K562 (cell line): ENCODE measurements around the gene COMTD1. TPM values are rescaled to one million over a fixed set of nuclear protein-coding genes. Genes with fewer than 3 reads are reported as not detected.

Source experiments
- CBFA2T3 ChIP-seq: fragments of 450-650 bp; IDR thresholded peaks from 2 replicates; pipeline ENCODE4 v1.6.1; 2017
- CBX5 ChIP-seq: IDR thresholded peaks from 2 replicates; pipeline ENCODE4 v1.6.1; 2014; ENCODE audit warnings: low read depth, borderline replicate concordance
- CREBBP ChIP-seq: IDR thresholded peaks from one replicate; pipeline ENCODE4 v1.6.1; 2012; ENCODE audit warnings: low read depth, mild to moderate bottlenecking, control low read depth, inconsistent platforms, low read length
- E2F4 ChIP-seq: sonication (generic); formaldehyde crosslinking; IDR thresholded peaks from 2 replicates; pipeline ENCODE4 v1.8.0; 2022; ENCODE audit warnings: mild to moderate bottlenecking, low read depth, missing genetic modification reagents
- EP300 ChIP-seq: IDR thresholded peaks from 2 replicates; pipeline ENCODE4 v1.6.1; 2012; ENCODE audit warnings: low read length, improper control_type of control experiment
- MAFG ChIP-seq: fragments of 450-650 bp; conservative IDR thresholded peaks from 2 replicates; pipeline ENCODE4 v1.6.1; 2016; ENCODE audit warnings: missing genetic modification characterization, missing compliant biosample characterization
- MYBL2 ChIP-seq, 2 experiments: fragments of 450-650 bp in 1 of 2; sonication (generic) in 1 of 2; formaldehyde crosslinking in 1 of 2; IDR thresholded peaks; 2 replicates each; pipeline versions ENCODE4 v1.6.1 to v1.8.1; 2017 to 2022; ENCODE audit warnings: borderline replicate concordance in 1 of 2, inconsistent platforms in 1 of 2, low read depth in 1 of 2, mild to moderate bottlenecking in 1 of 2, missing genetic modification reagents in 1 of 2, moderate library complexity in 1 of 2
- NRF1 ChIP-seq, 2 experiments: fragments of 450-650 bp; IDR thresholded peaks in 1 of 2; conservative IDR thresholded peaks in 1 of 2; 2 replicates each; pipeline ENCODE4 v1.6.1; 2014; ENCODE audit warnings: mild to moderate bottlenecking in 2 of 2
- PML ChIP-seq: IDR thresholded peaks from 2 replicates; pipeline ENCODE4 v1.6.1; 2012; ENCODE audit warnings: low read length, inconsistent platforms
- POLR2AphosphoS2 ChIP-seq: IDR thresholded peaks from 2 replicates; pipeline ENCODE4 v1.6.1; 2012; ENCODE audit warnings: low read length, improper control_type of control experiment
- POLR3G ChIP-seq: IDR thresholded peaks from 2 replicates; pipeline ENCODE4 v1.6.1; 2011; ENCODE audit not compliant: insufficient read length, insufficient replicate concordance; ENCODE audit errors: extremely low read depth
- PRPF4 ChIP-seq: fragments of 200-400 bp; formaldehyde crosslinking; IDR thresholded peaks from one replicate; pipeline ENCODE4 v1.6.1; 2017; ENCODE audit warnings: low read length, low read depth, mild to moderate bottlenecking; ENCODE audit not compliant: insufficient read depth, poor library complexity, severe bottlenecking
- PTTG1 ChIP-seq: fragments of 450-650 bp; IDR thresholded peaks from 2 replicates; pipeline ENCODE4 v1.6.1; 2016; ENCODE audit warnings: low read depth, mild to moderate bottlenecking, missing genetic modification characterization, missing compliant biosample characterization
- RB1 ChIP-seq: fragments of 450-650 bp; IDR thresholded peaks from 2 replicates; pipeline ENCODE4 v1.6.1; 2017; ENCODE audit warnings: low read depth, mild to moderate bottlenecking
- RHOXF2B ChIP-seq: fragments of 250-450 bp; sonication (Bioruptor Pico); conservative IDR thresholded peaks from 2 replicates; pipeline ENCODE4 v1.5.1; 2021
- SNRNP70 ChIP-seq: fragments of 200-400 bp; formaldehyde crosslinking; optimal IDR thresholded peaks from 2 replicates; pipeline ENCODE3; 2017; ENCODE audit warnings: low read depth, low read length
- STAT5B ChIP-seq: fragments of 250-450 bp; sonication (Bioruptor Pico); IDR thresholded peaks from 2 replicates; pipeline ENCODE4 v1.8.0; 2021; ENCODE audit warnings: mild to moderate bottlenecking, inconsistent platforms
- TRIM28 ChIP-seq: fragments of 450-650 bp; IDR thresholded peaks from 2 replicates; pipeline ENCODE4 v1.6.1; 2017
- YY1 ChIP-seq, 3 experiments: IDR thresholded peaks; 2 replicates each; pipeline ENCODE4 v1.6.1; 2011; ENCODE audit warnings: low read length in 2 of 3, mild to moderate bottlenecking in 2 of 3, moderate library complexity in 2 of 3, borderline replicate concordance in 1 of 3, control low read depth in 1 of 3, low read depth in 1 of 3; ENCODE audit not compliant: insufficient read depth in 3 of 3, insufficient replicate concordance in 2 of 3, control insufficient read depth in 1 of 3, insufficient read length in 1 of 3; ENCODE audit errors: extremely low read depth in 1 of 3
- ZFX ChIP-seq: sonication (generic); formaldehyde crosslinking; IDR thresholded peaks from 2 replicates; pipeline ENCODE4 v1.8.0; 2022; ENCODE audit warnings: mild to moderate bottlenecking, missing genetic modification reagents, moderate library complexity
- ZNF175 ChIP-seq: fragments of 200-800 bp; sonication (Bioruptor generic); IDR thresholded peaks from 2 replicates; pipeline ENCODE4 v1.6.1; 2016; ENCODE audit warnings: low read depth, mild to moderate bottlenecking, missing genetic modification characterization, missing compliant biosample characterization
- ZNF184 ChIP-seq: sonication (generic); formaldehyde crosslinking; IDR thresholded peaks from 2 replicates; pipeline ENCODE4 v1.5.0; 2020; ENCODE audit warnings: missing genetic modification reagents
- ZNF239 ChIP-seq: fragments of 250-450 bp; sonication (Bioruptor Pico); IDR thresholded peaks from 2 replicates; pipeline ENCODE4 v1.4.0; 2020; ENCODE audit warnings: mild to moderate bottlenecking
- ZNF408 ChIP-seq: fragments of 250-450 bp; sonication (Bioruptor Pico); IDR thresholded peaks from 2 replicates; pipeline ENCODE4 v1.4.0; 2020; ENCODE audit warnings: low read depth, mild to moderate bottlenecking, moderate library complexity
- polyA plus RNA-seq, 8 experiments: library from polyadenylated mRNA; depleted of rRNA in 4 of 8; stranded (reverse) in 5 of 8; unstranded in 3 of 8; fragments of >200 nt; fragmentation: Nextera tagmentation in 2 of 8; fragmentation: Illumina TruSeq in 1 of 8; extraction: Ambion mirVana in 2 of 8; extraction: Trizol in 1 of 8; gene quantifications; 2 replicates each; pipeline versions ENCODE4 v1.2.1 to v1.2.3, GENCODE V29; 2011 to 2014; ENCODE audit warnings: inconsistent platforms in 1 of 8, missing spikeins in 1 of 8
- total RNA-seq, 7 experiments: library from RNA; depleted of rRNA in 6 of 7; stranded (reverse); fragments of >200 nt in 6 of 7; fragmentation: Illumina TruSeq in 2 of 7; extraction: Trizol in 2 of 7; gene quantifications; 2 replicates each; pipeline versions ENCODE4 v1.2.1 to v1.2.3, GENCODE V29; 2011 to 2021; ENCODE audit warnings: low replicate concordance in 1 of 7
- TF ChIP-seq, protein P1 (sequence below): IDR thresholded peaks from 2 replicates; pipeline ENCODE4 v1.6.1; 2011; ENCODE audit not compliant: insufficient read length; ENCODE audit errors: extremely low read depth
- TF ChIP-seq, protein P2 (sequence below): sonication (generic); formaldehyde crosslinking; IDR thresholded peaks from 2 replicates; pipeline ENCODE4 v1.8.1; 2022; ENCODE audit warnings: missing genetic modification reagents

The COMTD1 gene
- total and polyA plus RNA-seq, 9 of the 15 experiments (the other 6 are each of a cell fraction or from before 2014, with no cell fraction given), result 0.41 to 112 (median 13.7) TPM

- TF ChIP-seq, protein P1, sequence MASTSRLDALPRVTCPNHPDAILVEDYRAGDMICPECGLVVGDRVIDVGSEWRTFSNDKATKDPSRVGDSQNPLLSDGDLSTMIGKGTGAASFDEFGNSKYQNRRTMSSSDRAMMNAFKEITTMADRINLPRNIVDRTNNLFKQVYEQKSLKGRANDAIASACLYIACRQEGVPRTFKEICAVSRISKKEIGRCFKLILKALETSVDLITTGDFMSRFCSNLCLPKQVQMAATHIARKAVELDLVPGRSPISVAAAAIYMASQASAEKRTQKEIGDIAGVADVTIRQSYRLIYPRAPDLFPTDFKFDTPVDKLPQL, result no peak
- TF ChIP-seq STAT5B (CRISPR knock-in tag) (no peak), POLR2AphosphoS2 (peak; percentile 94), PRPF4 (no peak), TRIM28 (no peak), CBFA2T3 (no peak), POLR3G (no peak), CBX5 (no peak), PML (peak; percentile 38; the same call in 1 of the 2 replicates), YY1 (IDR thresholded peaks at IDR 0.05; ENCODE audit: borderline replicate concordance in 1 of 3, control insufficient read depth in 1 of 3, extremely low read depth in 1 of 3, insufficient read depth in 3 of 3, insufficient read length in 1 of 3, insufficient replicate concordance in 2 of 3, low read depth in 1 of 3, low read length in 2 of 3) (peak in 1 of 3 experiments; percentile 12), EP300 (no peak), RHOXF2B (CRISPR knock-in tag) (no peak), ZNF184 (CRISPR knock-in tag) (no peak), NRF1 (conservative IDR thresholded peaks at IDR 0.05 in 1 of 2, IDR thresholded peaks at IDR 0.05 in 1 of 2) (no peak), MYBL2 (IDR thresholded peaks at IDR 0.05; ENCODE audit: low read depth) (no peak), MYBL2 (CRISPR knock-in tag; IDR thresholded peaks at IDR 0.05; ENCODE audit: borderline replicate concordance) (no peak), MAFG (tag) (no peak), PTTG1 (tag) (no peak), ZNF175 (CRISPR knock-in tag) (no peak), E2F4 (no peak), CREBBP (no peak), ZNF239 (CRISPR knock-in tag) (no peak), ZNF408 (CRISPR knock-in tag) (no peak), SNRNP70 (peak; percentile 79), ZFX (CRISPR knock-in tag) (0 out of 2 replicates have a peak, but pooled peaks have one; percentile 22), RB1 (0 out of 2 replicates have a peak, but pooled peaks have one; percentile 15)
- TF ChIP-seq, protein P2, sequence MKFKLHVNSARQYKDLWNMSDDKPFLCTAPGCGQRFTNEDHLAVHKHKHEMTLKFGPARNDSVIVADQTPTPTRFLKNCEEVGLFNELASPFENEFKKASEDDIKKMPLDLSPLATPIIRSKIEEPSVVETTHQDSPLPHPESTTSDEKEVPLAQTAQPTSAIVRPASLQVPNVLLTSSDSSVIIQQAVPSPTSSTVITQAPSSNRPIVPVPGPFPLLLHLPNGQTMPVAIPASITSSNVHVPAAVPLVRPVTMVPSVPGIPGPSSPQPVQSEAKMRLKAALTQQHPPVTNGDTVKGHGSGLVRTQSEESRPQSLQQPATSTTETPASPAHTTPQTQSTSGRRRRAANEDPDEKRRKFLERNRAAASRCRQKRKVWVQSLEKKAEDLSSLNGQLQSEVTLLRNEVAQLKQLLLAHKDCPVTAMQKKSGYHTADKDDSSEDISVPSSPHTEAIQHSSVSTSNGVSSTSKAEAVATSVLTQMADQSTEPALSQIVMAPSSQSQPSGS (CRISPR knock-in tag), result no peak
Measured at GRCh38 chr10:75231672-75232581, 3.8 kb downstream of the COMTD1 start (continued).
